ENCODE data around the gene INSC. TPM values are rescaled to one million over a fixed set of nuclear protein-coding genes. Genes with fewer than 3 reads are reported as not detected.

Gene INSC
- total and polyA plus RNA-seq, 2 donors: 0.19 to 0.66 TPM

DNA sequence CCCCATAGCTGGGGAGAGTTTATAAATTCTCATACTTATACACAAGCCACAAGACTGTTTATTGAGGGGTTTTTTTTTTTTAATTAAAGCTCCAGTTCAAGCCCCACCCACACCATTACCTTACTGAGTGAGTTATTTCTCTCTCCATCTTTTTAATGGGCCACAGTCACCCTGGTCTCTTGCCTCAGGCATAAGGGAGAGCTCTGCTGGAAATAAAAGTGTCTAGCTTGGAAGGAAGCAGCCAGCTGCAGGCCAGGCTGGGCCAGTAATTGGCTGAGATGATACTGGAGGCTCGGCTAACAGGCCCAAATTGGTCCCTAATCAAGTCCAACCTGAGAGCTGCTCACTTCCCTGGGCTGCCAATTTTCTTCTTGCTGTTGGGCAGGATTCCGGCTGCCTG is 174.1 kb downstream of the INSC start:
- H3K27me3 ChIP-seq (ENCODE audit: control insufficient read depth in 2 of 2, insufficient read depth in 1 of 2, low read length in 1 of 2): no peaks in the 10 kb centered on the region
- 90% methylated on average over 2 of the region's 2 CpGs for WGBS
- DNase-seq (ENCODE audit: low read depth in 6 of 9, low spot score in 9 of 9): no peak
- H3K36me3 ChIP-seq (ENCODE audit: control insufficient read depth in 2 of 2, insufficient read depth in 2 of 2, low read length in 1 of 2): no peaks in the 10 kb centered on the region
- H3K9me3 ChIP-seq (ENCODE audit: control insufficient read depth in 2 of 2, insufficient read depth in 1 of 2, low read length in 1 of 2): no peaks in the 10 kb centered on the region
- no peak overlapping the region for H3K27ac ChIP-seq (ENCODE audit: low read depth in 1 of 2, low read length in 1 of 2)
- H3K4me1 ChIP-seq (ENCODE audit: control insufficient read depth in 2 of 2, insufficient read depth in 2 of 2, low read length in 2 of 2): no peaks in the 10 kb centered on the region
- H3K4me3 ChIP-seq (ENCODE audit: low read length in 2 of 2): no peak overlapping the region

DNA sequence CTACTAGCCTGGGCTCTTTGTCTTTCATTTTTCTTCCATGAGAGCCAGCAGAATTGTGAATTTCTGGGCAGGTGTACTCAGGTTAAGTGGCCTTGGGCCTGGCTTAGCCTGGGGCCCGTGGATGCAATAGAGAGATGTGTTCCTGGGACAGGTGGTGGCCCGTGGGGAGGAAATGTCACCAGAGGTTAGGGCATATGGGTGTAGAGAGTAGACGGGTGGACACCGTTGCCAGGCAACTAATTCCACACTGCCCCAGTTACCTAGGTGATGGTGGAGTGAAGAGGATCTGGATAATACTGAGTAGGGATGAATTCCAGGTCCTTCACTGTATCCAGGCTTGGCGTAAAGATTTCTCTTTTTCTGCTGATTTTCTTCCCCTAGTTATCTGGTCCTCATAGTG is 175.0 kb downstream of the INSC start:
- 89% methylated on average over 5 of the region's 5 CpGs for WGBS
- H3K9me3 ChIP-seq (ENCODE audit: control insufficient read depth in 2 of 2, insufficient read depth in 1 of 2, low read length in 1 of 2): no peaks in the 10 kb centered on the region
- H3K4me3 ChIP-seq (ENCODE audit: low read length in 2 of 2): no peak overlapping the region
- H3K27me3 ChIP-seq (ENCODE audit: control insufficient read depth in 2 of 2, insufficient read depth in 1 of 2, low read length in 1 of 2): no peaks in the 10 kb centered on the region
- no peaks in the 10 kb centered on the region for H3K4me1 ChIP-seq (ENCODE audit: control insufficient read depth in 2 of 2, insufficient read depth in 2 of 2, low read length in 2 of 2)
- no peak for DNase-seq (ENCODE audit: low read depth in 6 of 9, low spot score in 9 of 9)
- no peak overlapping the region for H3K27ac ChIP-seq (ENCODE audit: low read depth in 1 of 2, low read length in 1 of 2)
- H3K36me3 ChIP-seq (ENCODE audit: control insufficient read depth in 2 of 2, insufficient read depth in 2 of 2, low read length in 1 of 2): no peaks in the 10 kb centered on the region

DNA sequence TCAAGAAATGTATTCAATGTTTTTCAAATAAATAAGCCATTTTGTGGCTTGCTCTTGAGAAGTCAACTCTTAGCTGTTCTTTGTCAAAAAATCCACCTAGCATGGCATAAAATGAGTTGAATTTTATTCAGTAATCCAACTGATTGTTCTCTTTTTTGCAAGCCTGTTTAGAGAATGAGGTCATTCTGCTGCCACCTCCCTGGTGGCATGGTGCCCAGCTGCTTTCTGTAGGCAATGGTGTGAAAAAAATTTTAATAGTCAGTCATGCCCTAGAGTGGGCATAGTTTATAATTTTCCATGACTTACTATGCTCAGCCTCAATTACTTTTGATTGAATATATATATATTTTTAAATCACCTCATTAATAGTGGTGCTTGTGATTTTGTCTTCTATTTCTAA is 177.2 kb downstream of the INSC start:
- Histone ChIP-seq H3K9me3 (ENCODE audit: control insufficient read depth in 2 of 2, insufficient read depth in 1 of 2, low read length in 1 of 2) (no peaks in the 10 kb centered on the region), H3K36me3 (ENCODE audit: control insufficient read depth in 2 of 2, insufficient read depth in 2 of 2, low read length in 1 of 2) (no peaks in the 10 kb centered on the region), H3K27me3 (ENCODE audit: control insufficient read depth in 2 of 2, insufficient read depth in 1 of 2, low read length in 1 of 2) (no peaks in the 10 kb centered on the region), H3K27ac (ENCODE audit: low read depth in 1 of 2, low read length in 1 of 2) (no peak overlapping the region), H3K4me3 (ENCODE audit: low read length in 2 of 2) (no peak overlapping the region), H3K4me1 (ENCODE audit: control insufficient read depth in 2 of 2, insufficient read depth in 2 of 2, low read length in 2 of 2) (no peaks in the 10 kb centered on the region)
- no peak for DNase-seq (ENCODE audit: low read depth in 6 of 9, low spot score in 9 of 9)

DNA sequence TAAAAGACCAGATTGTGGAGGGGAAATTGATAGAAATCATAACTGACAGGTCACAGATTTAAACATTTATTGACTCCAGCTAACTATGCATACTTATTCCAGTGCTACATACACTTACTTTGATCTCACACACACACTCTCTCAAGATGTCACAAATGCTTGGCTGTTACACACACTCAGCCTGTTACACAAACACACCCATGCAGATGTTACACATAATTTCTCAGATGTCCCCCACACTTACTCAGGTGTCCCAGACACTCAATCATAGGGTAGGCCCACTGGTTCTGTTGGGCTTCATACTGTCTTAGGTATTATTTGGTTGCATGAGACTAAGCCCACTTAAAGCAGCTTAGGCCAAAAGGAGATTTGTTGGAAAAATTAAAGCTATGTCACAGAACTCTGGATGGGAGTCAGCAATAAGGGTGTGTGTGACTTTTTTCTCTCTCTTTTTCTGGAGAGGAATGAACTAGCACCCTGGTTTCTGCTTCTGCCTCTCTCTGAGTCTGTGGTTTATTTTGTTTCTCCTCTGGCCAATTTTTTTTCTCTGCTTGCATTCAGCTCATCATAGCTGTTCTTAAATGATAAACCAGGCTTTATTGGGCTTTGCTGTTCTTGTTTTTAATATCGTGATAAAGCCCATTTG is 179.4 kb downstream of the INSC start:
- WGBS: 95% methylated on average over 1 of the region's 1 CpG

DNA sequence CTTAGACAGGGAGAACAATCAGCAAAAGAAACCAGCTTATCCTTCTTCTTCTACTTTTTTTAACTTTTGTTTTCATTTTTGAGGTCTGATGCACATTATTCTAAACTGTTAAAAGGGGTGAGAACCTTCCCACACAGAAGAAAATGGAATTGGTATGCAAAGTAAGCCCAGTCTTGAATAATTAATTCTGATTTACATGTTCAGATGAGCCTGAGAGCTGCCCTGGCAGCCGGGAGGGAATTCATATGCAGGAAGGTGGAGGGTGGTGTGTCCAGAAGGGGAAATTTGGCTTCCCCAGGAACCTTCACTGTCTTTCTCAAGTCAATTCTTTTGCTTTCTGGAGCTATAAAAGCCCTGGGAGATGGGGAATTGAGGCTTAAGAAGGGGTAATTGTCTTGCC is 181.0 kb downstream of the INSC start:
- H3K36me3 ChIP-seq (ENCODE audit: control insufficient read depth in 2 of 2, insufficient read depth in 2 of 2, low read length in 1 of 2): no peaks in the 10 kb centered on the region
- WGBS: 25% methylated on average over 1 of the region's 1 CpG

More for the DNA sequence above, 179.4 kb downstream of the INSC start:
- no peak overlapping the region for H3K4me3 ChIP-seq (ENCODE audit: low read length in 2 of 2)
- H3K27me3 ChIP-seq (ENCODE audit: control insufficient read depth in 2 of 2, insufficient read depth in 1 of 2, low read length in 1 of 2): no peaks in the 10 kb centered on the region
- no peaks in the 10 kb centered on the region for H3K9me3 ChIP-seq (ENCODE audit: control insufficient read depth in 2 of 2, insufficient read depth in 1 of 2, low read length in 1 of 2)
- DNase-seq (ENCODE audit: low read depth in 6 of 9, low spot score in 9 of 9): no peak
- H3K36me3 ChIP-seq (ENCODE audit: control insufficient read depth in 2 of 2, insufficient read depth in 2 of 2, low read length in 1 of 2): no peaks in the 10 kb centered on the region
- no peaks in the 10 kb centered on the region for H3K4me1 ChIP-seq (ENCODE audit: control insufficient read depth in 2 of 2, insufficient read depth in 2 of 2, low read length in 2 of 2)
- no peak overlapping the region for H3K27ac ChIP-seq (ENCODE audit: low read depth in 1 of 2, low read length in 1 of 2)

More for the DNA sequence above, 181.0 kb downstream of the INSC start:
- no peak overlapping the region for H3K27ac ChIP-seq (ENCODE audit: low read depth in 1 of 2, low read length in 1 of 2)
- no peaks in the 10 kb centered on the region for H3K4me1 ChIP-seq (ENCODE audit: control insufficient read depth in 2 of 2, insufficient read depth in 2 of 2, low read length in 2 of 2)
- no peaks in the 10 kb centered on the region for H3K9me3 ChIP-seq (ENCODE audit: control insufficient read depth in 2 of 2, insufficient read depth in 1 of 2, low read length in 1 of 2)
- no peak for DNase-seq (ENCODE audit: low read depth in 6 of 9, low spot score in 9 of 9)
- H3K27me3 ChIP-seq (ENCODE audit: control insufficient read depth in 2 of 2, insufficient read depth in 1 of 2, low read length in 1 of 2): no peaks in the 10 kb centered on the region
- no peak overlapping the region for H3K4me3 ChIP-seq (ENCODE audit: low read length in 2 of 2)

Other genes starting within 250 kb of the INSC start
- gene CYP2R1, start 222.7 kb upstream of the INSC start, total RNA-seq: 20.1 TPM
- 58.0 TPM for gene CYP2R1, start 222.7 kb upstream of the INSC start, polyA plus RNA-seq
- gene CALCA, start 142.6 kb upstream of the INSC start, total RNA-seq: 0.61 TPM
- gene CALCA, start 142.6 kb upstream of the INSC start, polyA plus RNA-seq: 4.6 TPM
- gene CALCB, start 41.3 kb upstream of the INSC start, total RNA-seq: 0.24 TPM
- 1.2 TPM for gene CALCB, start 41.3 kb upstream of the INSC start, polyA plus RNA-seq